DOHH2 (cell line): Measurements from ENCODE around the gene IGF2BP3.

ENCODE experiments used
- H3F3A ChIP-seq: fragments of 200-600 bp; sonication (generic), shearing (Covaris generic); 2 replicates; pipeline ENCODE4 v1.6.0; 2016; ENCODE audit warnings: antibody characterized with exemption, mild to moderate bottlenecking; ENCODE audit not compliant: control insufficient read depth, insufficient read depth
- H3K27ac ChIP-seq: fragments of 200-600 bp; sonication (generic); 2 replicates; pipeline ENCODE4 v1.5.1; 2014; ENCODE audit warnings: low read depth, mild to moderate bottlenecking, low read length, moderate library complexity
- H3K27me3 ChIP-seq: fragments of 200-600 bp; sonication (generic); 2 replicates; pipeline ENCODE4 v1.6.1; 2014; ENCODE audit warnings: mild to moderate bottlenecking, low read length, mixed read lengths; ENCODE audit not compliant: control insufficient read depth
- H3K36me3 ChIP-seq: fragments of 200-600 bp; sonication (generic); 2 replicates; pipeline ENCODE4 v1.6.1; 2014; ENCODE audit warnings: mild to moderate bottlenecking, low read length, moderate library complexity, mixed read lengths; ENCODE audit not compliant: control insufficient read depth
- H3K4me1 ChIP-seq: fragments of 200-600 bp; sonication (generic); 2 replicates; pipeline ENCODE4 v1.6.1; 2014; ENCODE audit warnings: mild to moderate bottlenecking, low read length, mixed read lengths; ENCODE audit not compliant: control insufficient read depth
- H3K4me2 ChIP-seq: fragments of 200-600 bp; sonication (generic); 2 replicates; pipeline ENCODE4 v1.6.0; 2014; ENCODE audit warnings: mild to moderate bottlenecking, low read length, moderate library complexity
- H3K4me3 ChIP-seq: fragments of 200-600 bp; sonication (generic); 2 replicates; pipeline ENCODE4 v1.5.1; 2014; ENCODE audit warnings: mild to moderate bottlenecking, low read length, mixed read lengths
- H3K79me2 ChIP-seq: fragments of 200-600 bp; sonication (generic); 2 replicates; pipeline ENCODE4 v1.6.1; 2014; ENCODE audit warnings: mild to moderate bottlenecking, low read length, mixed read lengths; ENCODE audit not compliant: control insufficient read depth
- H3K9me2 ChIP-seq: fragments of 200-600 bp; sonication (generic); replicated peaks from 2 replicates; pipeline ENCODE4 v1.6.1; 2014; ENCODE audit warnings: mild to moderate bottlenecking, low read length, mixed read lengths; ENCODE audit not compliant: control insufficient read depth
- H3K9me3 ChIP-seq: fragments of 200-600 bp; sonication (generic); 2 replicates; pipeline ENCODE4 v1.6.1; 2014; ENCODE audit warnings: antibody characterized with exemption, low read length, mixed read lengths; ENCODE audit not compliant: control insufficient read depth, insufficient read depth
- H4K20me1 ChIP-seq: fragments of 200-600 bp; sonication (generic); 2 replicates; pipeline ENCODE4 v1.6.0; 2014; ENCODE audit warnings: low read depth, mild to moderate bottlenecking, antibody characterized with exemption, low read length, moderate library complexity; ENCODE audit not compliant: control insufficient read depth, insufficient read depth
- CTCF ChIP-seq: fragments of 200-600 bp; sonication (generic); IDR thresholded peaks from one replicate; pipeline ENCODE4 v1.5.1; 2014; ENCODE audit warnings: antibody characterized with exemption, mild to moderate bottlenecking, low read depth, low read length; ENCODE audit not compliant: poor library complexity, severe bottlenecking
- EZH2phosphoT487 ChIP-seq: fragments of 200-600 bp; sonication (generic); IDR thresholded peaks from 2 replicates; pipeline ENCODE4 v1.6.1; 2017; ENCODE audit warnings: borderline replicate concordance, mild to moderate bottlenecking, antibody characterized with exemption, low read length, moderate library complexity, mixed read lengths

The IGF2BP3 gene

GRCh38 chr7:23462846-23463245 is 7.4 kb downstream of the IGF2BP3 start:
- TF ChIP-seq CTCF (peak; percentile 16), EZH2phosphoT487 (no peak)
- Histone ChIP-seq H3K27me3 (no peaks in the 10 kb centered on the region), H3K4me2 (peak overlapping the region; percentile 18), H3K36me3 (peaks cover 96% of the 10 kb centered on the region), H3K27ac (no peak overlapping the region), H3K79me2 (peaks cover 100% of the 10 kb centered on the region), H3K4me1 (peaks cover 54% of the 10 kb centered on the region), H3F3A (0 out of 2 replicates have a peak, but pooled peaks cover 3% of the 10 kb centered on the region), H3K9me2 (no peaks in the 10 kb centered on the region), H3K9me3 (no peaks in the 10 kb centered on the region), H3K4me3 (0 out of 2 replicates have a peak overlapping the region, but pooled peaks have one; percentile 2), H4K20me1 (peaks cover 73% of the 10 kb centered on the region)

GRCh38 chr7:23458044-23458443 is 12.2 kb downstream of the IGF2BP3 start:
- Histone ChIP-seq H3K27me3 (no peaks in the 10 kb centered on the region), H4K20me1 (peaks cover 68% of the 10 kb centered on the region), H3K4me3 (no peak overlapping the region), H3K36me3 (peaks cover 97% of the 10 kb centered on the region), H3K9me2 (no peaks in the 10 kb centered on the region), H3F3A (no peaks in the 10 kb centered on the region), H3K27ac (no peak overlapping the region), H3K79me2 (peaks cover 100% of the 10 kb centered on the region), H3K9me3 (no peaks in the 10 kb centered on the region), H3K4me2 (no peak overlapping the region), H3K4me1 (peaks cover 12% of the 10 kb centered on the region)
- TF ChIP-seq EZH2phosphoT487 (no peak), CTCF (no peak)

DNA sequence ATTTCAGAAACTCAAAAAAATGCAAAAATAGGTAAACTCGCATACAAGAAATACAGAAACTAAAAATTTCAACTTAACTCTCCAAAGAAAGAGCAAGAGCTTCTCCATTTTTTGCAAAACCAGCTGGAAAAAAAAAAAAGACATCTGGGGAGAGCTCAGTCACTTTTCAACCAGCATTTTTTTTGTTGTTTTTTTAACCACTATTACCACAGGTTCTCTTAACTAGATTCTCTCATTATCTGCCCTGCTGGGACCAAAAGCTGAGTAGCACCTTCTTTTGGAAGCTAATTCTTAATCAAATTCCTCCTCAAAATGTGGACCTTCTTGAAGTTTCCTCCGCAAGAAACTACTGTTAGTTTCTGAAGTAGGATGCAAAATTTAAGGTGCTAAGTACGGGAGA is 14.2 kb downstream of the IGF2BP3 start:
- H3K4me3 ChIP-seq, result no peak overlapping the region
- 0 out of 2 replicates have a peak, but pooled peaks cover 3% of the 10 kb centered on the region for H3K4me1 ChIP-seq
- H3K9me3 ChIP-seq, result no peaks in the 10 kb centered on the region
- peaks cover 80% of the 10 kb centered on the region for H3K36me3 ChIP-seq
- no peak overlapping the region for H3K4me2 ChIP-seq
- H3K27me3 ChIP-seq, result no peaks in the 10 kb centered on the region
- no peaks in the 10 kb centered on the region for H3F3A ChIP-seq
- peaks cover 100% of the 10 kb centered on the region for H3K79me2 ChIP-seq
- H3K9me2 ChIP-seq, result no peaks in the 10 kb centered on the region
- TF ChIP-seq CTCF (no peak), EZH2phosphoT487 (no peak)
- H4K20me1 ChIP-seq, result peaks cover 59% of the 10 kb centered on the region
- no peak overlapping the region for H3K27ac ChIP-seq
